Kidney (tissue), 14 donors: Measurements from ENCODE around the gene CCDC9B. TPM values are rescaled to one million over a fixed set of nuclear protein-coding genes. Genes with fewer than 3 reads are reported as not detected.
A peak's percentile ranks its signal among the peaks of the same experiment; 100 is the strongest.

Source experiments
- DNase-seq, 5 donors: peaks; one replicate each; pipeline ENCODE4 v3.0.0-alpha.2; 2013 to 2020
- FAIRE-seq: peaks from 2 replicates; lab custom pipeline; 2012; peaks lifted over from hg19 to GRCh38; lab: Jason Lieb, UNC
- H3K27ac ChIP-seq, 2 donors: one replicate each; pipeline ENCODE4 v1.7.0; 2013; ENCODE audit warnings: low read depth in 2 of 2, low read length in 2 of 2, inconsistent platforms in 1 of 2
- H3K27me3 ChIP-seq: one replicate; pipeline ENCODE4 v1.7.1; 2013; ENCODE audit warnings: low read length, inconsistent platforms; ENCODE audit not compliant: control insufficient read depth, insufficient read depth
- H3K36me3 ChIP-seq, 3 donors: one replicate each; pipeline versions ENCODE4 v1.7.0 to v1.7.1; 2013; ENCODE audit warnings: low read length in 3 of 3, control low read depth in 1 of 3, inconsistent platforms in 1 of 3; ENCODE audit not compliant: insufficient read depth in 3 of 3, control insufficient read depth in 2 of 3
- H3K4me1 ChIP-seq, 3 donors: one replicate each; pipeline versions ENCODE4 v1.7.0 to v1.7.1; 2013; ENCODE audit warnings: low read length in 3 of 3, inconsistent platforms in 1 of 3, low read depth in 1 of 3; ENCODE audit not compliant: control insufficient read depth in 2 of 3, insufficient read depth in 2 of 3
- H3K4me3 ChIP-seq, 3 donors: one replicate each; pipeline versions ENCODE4 v1.7.0 to v1.8.1; 2013; ENCODE audit warnings: low read length in 3 of 3, control low read depth in 1 of 3, inconsistent platforms in 1 of 3
- H3K9ac ChIP-seq, 3 donors: one replicate each; pipeline versions ENCODE4 v1.7.0 to v1.7.1; 2013; ENCODE audit warnings: low read length in 3 of 3, control low read depth in 1 of 3, inconsistent platforms in 1 of 3
- H3K9me3 ChIP-seq, 3 donors: one replicate each; pipeline versions ENCODE4 v1.7.0 to v1.7.1; 2013; ENCODE audit warnings: low read length in 3 of 3, control low read depth in 1 of 3, inconsistent platforms in 1 of 3; ENCODE audit not compliant: control insufficient read depth in 2 of 3, insufficient read depth in 1 of 3
- intact Hi-C: fragments of 100-400 bp; cut with DNase I; formaldehyde crosslinking; loops from one replicate; pipeline ENCODE4 v1.11.1; 2022
- polyA plus RNA-seq: library from polyadenylated mRNA; stranded (reverse); fragments of 350-450 nt; fragmentation: Illumina TruSeq; extraction: RNeasy Lipid Tissue Mini Kit (QIAGEN cat#74804); gene quantifications from one replicate; pipeline ENCODE4 v1.2.3, GENCODE V29; 2014; ENCODE audit warnings: low read depth, low replicate concordance; ENCODE audit not compliant: insufficient read depth
- total RNA-seq: library from RNA; stranded (reverse); fragmentation: NEBNext Ultra II Directional; extraction: Animal tissue kit (Norgen Biotek cat#: 25700); gene quantifications from one replicate; pipeline ENCODE4 v1.2.1, GENCODE V29; 2021
- TF ChIP-seq, protein P1 (sequence below): IDR thresholded peaks from 3 replicates; pipeline ENCODE4 v1.5.1; 2012; ENCODE audit warnings: mild to moderate bottlenecking, moderate library complexity, borderline replicate concordance; ENCODE audit not compliant: insufficient read depth; ENCODE audit errors: extremely low read depth
- donor health status: control.
- donor health status: control.
- donor health status: control.
- donor health status: control.
- donor health status: control.
- donor health status: DM: yes; HTN: yes; CAD: no.
- donor health status: Normal renal cell carcinoma (clear cell type).

Gene CCDC9B
- total and polyA plus RNA-seq, 2 donors from 2014 or later = 4.7 to 60.0 TPM

DNA sequence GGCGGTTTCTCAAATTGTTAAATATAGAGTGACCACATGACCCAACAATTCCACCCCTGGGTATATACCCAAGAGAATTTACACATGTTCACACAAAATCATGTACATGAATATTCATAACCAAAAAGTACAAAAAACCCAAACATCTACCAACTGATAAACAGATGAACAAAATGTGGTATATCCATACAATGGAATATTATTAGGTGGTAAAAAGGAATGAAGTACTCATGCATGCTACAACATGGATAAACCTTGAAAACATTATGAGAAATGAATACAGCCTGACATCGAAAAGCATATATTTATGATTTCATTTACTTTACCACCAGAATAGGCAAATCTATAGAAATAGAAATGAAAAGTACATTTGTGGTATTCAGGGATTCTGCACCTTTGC, 40.4 kb downstream of the CCDC9B start:
- intact Hi-C loops = no loop called here
- Histone ChIP-seq H3K9me3 (peaks cover 0 to 6% (median 2%) of the 10 kb centered on the region in 3 donors), H3K4me3 (no peak overlapping the region), H3K4me1 (no peaks in the 10 kb centered on the region), H3K9ac (no peak overlapping the region), H3K27me3 (no peaks in the 10 kb centered on the region), H3K36me3 (no peaks in the 10 kb centered on the region), H3K27ac (no peak overlapping the region)
- FAIRE-seq = no peak
- TF ChIP-seq, protein P1, sequence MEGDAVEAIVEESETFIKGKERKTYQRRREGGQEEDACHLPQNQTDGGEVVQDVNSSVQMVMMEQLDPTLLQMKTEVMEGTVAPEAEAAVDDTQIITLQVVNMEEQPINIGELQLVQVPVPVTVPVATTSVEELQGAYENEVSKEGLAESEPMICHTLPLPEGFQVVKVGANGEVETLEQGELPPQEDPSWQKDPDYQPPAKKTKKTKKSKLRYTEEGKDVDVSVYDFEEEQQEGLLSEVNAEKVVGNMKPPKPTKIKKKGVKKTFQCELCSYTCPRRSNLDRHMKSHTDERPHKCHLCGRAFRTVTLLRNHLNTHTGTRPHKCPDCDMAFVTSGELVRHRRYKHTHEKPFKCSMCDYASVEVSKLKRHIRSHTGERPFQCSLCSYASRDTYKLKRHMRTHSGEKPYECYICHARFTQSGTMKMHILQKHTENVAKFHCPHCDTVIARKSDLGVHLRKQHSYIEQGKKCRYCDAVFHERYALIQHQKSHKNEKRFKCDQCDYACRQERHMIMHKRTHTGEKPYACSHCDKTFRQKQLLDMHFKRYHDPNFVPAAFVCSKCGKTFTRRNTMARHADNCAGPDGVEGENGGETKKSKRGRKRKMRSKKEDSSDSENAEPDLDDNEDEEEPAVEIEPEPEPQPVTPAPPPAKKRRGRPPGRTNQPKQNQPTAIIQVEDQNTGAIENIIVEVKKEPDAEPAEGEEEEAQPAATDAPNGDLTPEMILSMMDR = no peak
- no peak for DNase-seq

DNA sequence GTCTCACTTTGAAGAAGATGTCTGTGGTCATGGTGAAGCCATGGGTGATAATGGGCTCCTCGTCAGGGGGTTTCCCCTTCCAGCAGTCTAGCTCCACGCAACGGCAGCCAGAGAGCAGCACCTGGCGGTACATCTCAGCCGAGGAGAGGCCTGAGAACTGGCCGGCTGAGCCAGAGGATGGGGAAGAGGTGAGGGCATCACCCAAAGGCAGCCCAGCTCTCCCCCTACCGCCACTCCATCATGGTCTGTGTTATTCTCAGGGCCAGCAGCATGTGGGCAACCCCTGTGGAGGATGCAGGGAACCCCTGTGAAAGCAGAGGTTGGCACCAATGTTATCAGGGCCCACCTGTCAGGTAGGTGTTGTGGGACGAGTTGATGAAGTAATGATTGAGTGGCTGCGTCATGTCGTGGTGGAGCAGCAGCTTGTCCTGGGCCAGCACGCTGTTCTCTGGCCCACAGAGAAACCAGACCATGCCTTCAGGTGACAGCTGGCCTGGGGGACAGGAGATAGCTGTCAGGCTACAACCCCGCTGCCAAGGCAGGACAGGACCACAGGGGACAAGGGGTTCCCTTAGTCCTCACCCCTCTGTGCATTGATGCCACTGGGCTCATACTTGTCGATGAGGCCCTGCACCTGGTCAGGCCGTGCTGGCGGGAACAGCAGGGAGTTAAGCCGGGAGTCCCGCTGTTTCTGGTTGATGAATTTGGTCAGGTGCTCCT, 42.4 kb downstream of the CCDC9B start:
- no peak overlapping the region for H3K4me3 ChIP-seq
- TF ChIP-seq, protein P1 = no peak
- intact Hi-C loops = no loop called here
- H3K9me3 ChIP-seq = peaks cover 0 to 6% (median 2%) of the 10 kb centered on the region in 3 donors
- no peak overlapping the region for H3K9ac ChIP-seq
- H3K4me1 ChIP-seq = no peaks in the 10 kb centered on the region
- no peaks in the 10 kb centered on the region for H3K27me3 ChIP-seq
- FAIRE-seq (no peak), DNase-seq (peak in 1 of 5 donors; percentile 48)
- H3K36me3 ChIP-seq = no peaks in the 10 kb centered on the region
- H3K27ac ChIP-seq = no peak overlapping the region

DNA sequence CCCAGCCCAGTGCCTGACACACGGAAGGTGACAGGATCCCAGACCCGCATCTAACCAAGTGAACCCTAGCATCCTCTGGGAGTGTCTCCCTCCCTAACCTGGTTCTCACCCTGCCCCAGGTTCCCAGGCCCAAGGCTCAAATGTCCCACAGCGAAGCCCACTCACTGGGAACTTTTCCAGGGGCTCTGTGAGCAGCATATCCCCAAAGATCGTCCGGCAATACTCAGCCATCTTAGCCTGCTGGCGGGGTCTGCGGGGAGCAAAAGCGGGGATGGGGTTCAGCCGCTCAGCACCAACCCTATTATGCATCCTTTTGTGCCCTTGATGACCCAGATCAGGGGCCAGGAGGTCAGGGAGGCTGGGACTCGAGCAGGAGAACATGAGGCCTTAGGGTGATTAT, 43.4 kb downstream of the CCDC9B start:
- H3K4me3 ChIP-seq = no peak overlapping the region
- intact Hi-C loops = no loop called here
- TF ChIP-seq, protein P1 = no peak
- H3K27ac ChIP-seq = no peak overlapping the region
- H3K27me3 ChIP-seq = no peaks in the 10 kb centered on the region
- no peak for DNase-seq
- no peak overlapping the region for H3K9ac ChIP-seq
- H3K4me1 ChIP-seq = no peaks in the 10 kb centered on the region
- H3K9me3 ChIP-seq = peaks cover 0 to 6% (median 2%) of the 10 kb centered on the region in 3 donors
- no peak for FAIRE-seq
- no peaks in the 10 kb centered on the region for H3K36me3 ChIP-seq
